ENCODE data around the gene PLEKHH1.
"Not testable (repeated sequence)": the region's sequence is repeated elsewhere in the genome, so short reads cannot be mapped to it uniquely, and the experiment has no call there.

Gene PLEKHH1

DNA sequence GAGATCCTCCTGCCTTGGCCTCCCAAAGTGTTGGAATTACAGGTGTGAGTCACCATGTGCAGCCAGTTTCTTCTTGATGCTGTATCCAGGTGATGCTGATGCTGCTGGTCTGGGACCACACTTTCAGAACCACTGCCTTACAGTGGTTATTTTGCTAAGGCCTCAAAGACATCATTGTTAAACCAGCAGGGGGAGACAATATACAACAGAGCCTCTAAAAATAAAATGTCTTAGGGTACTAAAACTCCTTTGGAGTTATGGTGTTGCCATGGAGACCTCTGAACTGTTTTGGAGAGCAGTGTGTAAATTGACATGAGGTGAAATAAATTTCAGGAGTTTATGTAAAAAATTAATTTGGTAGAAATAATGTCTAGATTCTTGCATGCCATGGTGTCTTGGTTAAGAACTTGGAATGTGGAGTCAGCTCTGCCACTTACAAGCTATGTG, 85.5 kb downstream of the PLEKHH1 start:
- TF ChIP-seq, protein P1, sequence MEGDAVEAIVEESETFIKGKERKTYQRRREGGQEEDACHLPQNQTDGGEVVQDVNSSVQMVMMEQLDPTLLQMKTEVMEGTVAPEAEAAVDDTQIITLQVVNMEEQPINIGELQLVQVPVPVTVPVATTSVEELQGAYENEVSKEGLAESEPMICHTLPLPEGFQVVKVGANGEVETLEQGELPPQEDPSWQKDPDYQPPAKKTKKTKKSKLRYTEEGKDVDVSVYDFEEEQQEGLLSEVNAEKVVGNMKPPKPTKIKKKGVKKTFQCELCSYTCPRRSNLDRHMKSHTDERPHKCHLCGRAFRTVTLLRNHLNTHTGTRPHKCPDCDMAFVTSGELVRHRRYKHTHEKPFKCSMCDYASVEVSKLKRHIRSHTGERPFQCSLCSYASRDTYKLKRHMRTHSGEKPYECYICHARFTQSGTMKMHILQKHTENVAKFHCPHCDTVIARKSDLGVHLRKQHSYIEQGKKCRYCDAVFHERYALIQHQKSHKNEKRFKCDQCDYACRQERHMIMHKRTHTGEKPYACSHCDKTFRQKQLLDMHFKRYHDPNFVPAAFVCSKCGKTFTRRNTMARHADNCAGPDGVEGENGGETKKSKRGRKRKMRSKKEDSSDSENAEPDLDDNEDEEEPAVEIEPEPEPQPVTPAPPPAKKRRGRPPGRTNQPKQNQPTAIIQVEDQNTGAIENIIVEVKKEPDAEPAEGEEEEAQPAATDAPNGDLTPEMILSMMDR (IDR thresholded peaks at IDR 0.05; ENCODE audit: control insufficient read depth, extremely low read depth, insufficient read depth): peak; percentile 58
- no peak overlapping the region; the same call in 1 of the 2 replicates for H3K4me3 ChIP-seq (ENCODE audit: low read depth, low read length)
- peak; percentile 27 for DNase-seq (ENCODE audit: low read depth)

DNA sequence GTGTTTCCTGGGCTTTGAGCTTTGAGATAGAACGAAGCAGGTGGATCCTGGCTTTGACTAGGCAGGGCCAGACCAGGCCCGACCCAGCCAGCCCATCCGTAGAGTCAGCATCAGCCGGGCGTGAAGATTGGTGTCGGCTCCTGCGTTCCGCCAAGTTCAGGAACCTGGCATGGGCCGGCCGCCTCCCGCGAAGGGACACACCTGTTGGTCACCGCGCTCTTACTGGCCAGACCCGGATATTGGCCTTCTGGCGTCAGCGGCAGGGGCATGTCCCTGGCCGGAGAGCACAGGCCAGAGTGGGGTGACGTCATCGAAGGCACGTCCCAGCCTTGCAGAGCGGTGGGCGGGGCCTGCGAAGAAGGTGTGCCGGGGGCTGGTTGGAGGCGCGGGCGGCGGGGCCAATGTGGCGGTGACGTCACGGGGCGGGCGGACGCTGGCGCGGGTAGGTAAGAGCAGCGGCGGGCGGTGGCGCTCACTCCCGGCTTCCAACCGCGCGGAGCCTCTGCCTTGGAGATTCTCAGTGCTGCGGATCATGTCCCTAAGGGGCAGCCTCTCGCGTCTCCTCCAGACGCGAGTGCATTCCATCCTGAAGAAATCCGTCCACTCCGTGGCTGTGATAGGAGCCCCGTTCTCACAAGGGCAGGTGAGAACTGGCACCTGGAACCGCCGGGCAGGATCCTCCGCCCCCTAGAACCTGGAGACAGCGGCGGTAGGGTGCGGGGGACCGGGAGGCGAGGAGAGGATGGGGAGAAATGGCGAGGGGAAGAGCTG, 86.5 kb downstream of the PLEKHH1 start, which contains the start of gene ARG2:
Gene ARG2, plus strand, starts transcription at position 475 of the 771 bp plus-strand sequence. Its CDS starts 58 bp downstream, at position 533.
- peak within 1 kb of the TSS; percentile 86 for H3K4me3 ChIP-seq (ENCODE audit: low read depth, low read length)
- TF ChIP-seq, protein P1 (IDR thresholded peaks at IDR 0.05; ENCODE audit: control insufficient read depth, extremely low read depth, insufficient read depth): peak; percentile 35
- DNase-seq (ENCODE audit: low read depth): peak; percentile 98

DNA sequence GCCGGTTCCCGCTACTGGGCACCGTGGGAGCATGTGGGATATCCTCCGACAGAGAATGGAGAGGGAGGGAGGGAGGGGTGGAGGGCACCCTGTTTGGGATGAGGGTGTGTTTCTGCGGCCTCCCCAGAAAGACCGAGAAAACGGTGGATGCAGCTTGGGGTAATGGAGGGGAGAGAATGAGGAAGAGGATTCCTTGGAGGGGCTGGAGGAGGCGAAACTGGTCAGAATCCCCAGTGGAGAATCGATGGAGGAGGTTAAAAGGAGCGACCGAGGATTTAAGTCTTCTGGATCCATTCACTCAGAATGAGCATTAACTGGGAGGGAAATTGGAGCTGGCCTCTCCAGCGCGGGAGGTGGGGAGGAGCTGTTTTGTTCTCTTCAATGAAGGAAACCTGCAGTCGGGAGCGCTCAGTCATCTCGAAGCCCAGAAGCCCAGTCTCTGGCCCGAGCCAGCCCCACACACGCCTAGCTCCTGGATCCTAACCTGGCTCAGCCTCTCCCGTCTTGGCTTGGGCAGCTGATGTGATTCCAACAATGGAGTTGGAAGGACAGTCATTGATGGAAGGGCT, 87.2 kb downstream of the PLEKHH1 start:
- H3K4me3 ChIP-seq (ENCODE audit: low read depth, low read length): peak overlapping the region; percentile 86
- DNase-seq (ENCODE audit: low read depth): no peak
- TF ChIP-seq, protein P1 (IDR thresholded peaks at IDR 0.05; ENCODE audit: control insufficient read depth, extremely low read depth, insufficient read depth): no peak

DNA sequence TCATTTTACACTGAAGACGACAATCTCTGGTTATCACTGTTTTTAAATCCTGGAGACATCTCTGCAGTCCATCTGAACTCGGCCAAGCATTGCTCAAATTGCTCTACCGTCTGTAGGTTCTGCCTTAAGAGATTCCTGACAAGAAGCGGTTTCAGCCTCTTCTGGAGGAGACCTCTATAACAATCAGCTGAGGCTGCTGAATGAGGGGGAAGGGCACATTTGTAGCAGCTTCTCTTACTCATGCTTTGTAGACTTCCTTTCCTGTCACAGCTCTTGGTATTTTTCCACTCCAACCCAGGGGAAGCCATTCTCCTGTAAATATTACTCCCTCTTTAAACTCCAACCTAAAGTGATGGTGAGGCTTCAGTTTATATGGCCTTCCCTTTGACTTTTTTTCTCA, 89.6 kb downstream of the PLEKHH1 start:
- DNase-seq (ENCODE audit: low read depth): no peak
- TF ChIP-seq, protein P1 (IDR thresholded peaks at IDR 0.05; ENCODE audit: control insufficient read depth, extremely low read depth, insufficient read depth): no peak
- H3K4me3 ChIP-seq (ENCODE audit: low read depth, low read length): no peak overlapping the region

DNA sequence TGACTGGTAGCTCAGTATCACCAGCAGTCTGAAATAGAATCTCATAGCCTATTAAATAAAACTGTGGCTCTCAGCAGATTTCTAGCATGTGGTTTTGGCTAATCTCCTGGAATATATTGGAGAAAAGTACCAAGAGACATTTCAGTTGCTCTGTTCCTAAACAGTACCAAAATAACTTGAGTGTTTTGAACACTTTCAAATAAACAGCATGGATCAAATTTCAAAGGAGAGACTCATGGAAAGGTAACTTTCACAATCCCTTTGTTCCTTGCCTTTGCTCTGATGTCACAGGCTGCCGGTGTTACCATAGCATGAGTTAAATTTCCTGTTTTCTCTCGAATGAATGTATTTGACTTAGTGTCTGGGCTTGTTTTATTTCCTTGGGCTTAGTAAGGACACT, 90.0 kb downstream of the PLEKHH1 start:
- DNase-seq (ENCODE audit: low read depth): no peak
- TF ChIP-seq, protein P1 (IDR thresholded peaks at IDR 0.05; ENCODE audit: control insufficient read depth, extremely low read depth, insufficient read depth): no peak
- no peak overlapping the region for H3K4me3 ChIP-seq (ENCODE audit: low read depth, low read length)

DNA sequence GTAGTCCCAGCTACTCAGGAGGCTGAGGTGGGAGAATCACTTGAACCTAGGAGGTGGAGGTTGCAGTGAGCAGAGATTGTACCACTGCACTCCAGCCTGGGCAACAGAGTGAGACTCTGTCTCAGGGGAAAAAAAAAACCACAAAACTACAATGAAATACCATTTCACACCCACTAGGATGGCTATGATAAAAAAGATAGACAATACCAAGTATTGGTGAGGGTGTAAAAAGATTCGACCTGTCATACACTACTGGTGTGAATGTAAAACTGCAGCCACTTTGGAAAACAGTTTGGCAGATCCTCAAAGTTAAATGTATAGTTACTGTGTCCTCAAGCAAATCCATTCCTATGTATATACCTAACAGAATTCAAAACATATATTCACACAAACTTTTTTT, 93.0 kb downstream of the PLEKHH1 start:
- H3K4me3 ChIP-seq (ENCODE audit: low read depth, low read length); DNase-seq (ENCODE audit: low read depth): not testable (repeated sequence)

DNA sequence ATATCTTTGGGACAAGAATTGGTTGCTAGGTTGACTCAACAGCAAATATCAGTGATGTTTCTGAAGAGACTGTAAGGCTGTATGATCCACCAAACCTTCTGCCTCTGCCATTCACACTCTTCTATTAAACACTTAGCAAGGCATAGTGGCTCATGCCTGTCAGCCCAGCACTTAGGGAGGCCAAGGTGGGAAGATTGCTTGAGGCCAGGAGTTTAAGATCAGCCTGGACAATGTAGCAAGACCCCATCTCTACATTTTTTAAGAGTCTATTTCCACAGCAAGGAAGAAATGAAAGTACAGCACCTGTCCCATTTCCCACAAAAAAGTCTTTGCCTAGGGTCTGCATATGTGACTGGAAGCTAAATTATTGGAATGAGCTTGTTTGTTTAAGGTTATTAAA, 94.4 kb downstream of the PLEKHH1 start:
- TF ChIP-seq, protein P1 (IDR thresholded peaks at IDR 0.05; ENCODE audit: control insufficient read depth, extremely low read depth, insufficient read depth): no peak
- no peak for DNase-seq (ENCODE audit: low read depth)
- H3K4me3 ChIP-seq (ENCODE audit: low read depth, low read length): no peak overlapping the region
